CD1c-positive myeloid dendritic cell (primary cell): ENCODE data around the gene ATXN2.
"Not testable (repeated sequence)": the region's sequence is repeated elsewhere in the genome, so short reads cannot be mapped to it uniquely, and the experiment has no call there.

Experiments
- DNase-seq: peaks from one replicate; pipeline ENCODE4 v3.0.0-alpha.2; 2016; ENCODE audit errors: extremely low spot score

The ATXN2 gene

GRCh38 chr12:111417290-111417689 is 181.8 kb downstream of the ATXN2 start:
- no peak for DNase-seq

- no peak for DNase-seq
Measured at GRCh38 chr12:111414711-111415252, 184.3 kb downstream of the ATXN2 start.

- peak; percentile 83 for DNase-seq
Measured at GRCh38 chr12:111413442-111414086, 185.6 kb downstream of the ATXN2 start.

- no peak for DNase-seq
Measured at GRCh38 chr12:111412830-111413441, 186.2 kb downstream of the ATXN2 start.

GRCh38 chr12:111412007-111412829 is 186.9 kb downstream of the ATXN2 start:
- no peak for DNase-seq

- no peak for DNase-seq
Measured at GRCh38 chr12:111411185-111411764, 187.8 kb downstream of the ATXN2 start.

GRCh38 chr12:111410431-111411184 is 188.5 kb downstream of the ATXN2 start:
- DNase-seq: peak; percentile 49

GRCh38 chr12:111409780-111410430 is 189.2 kb downstream of the ATXN2 start:
- peak; percentile 71 for DNase-seq

GRCh38 chr12:111409403-111409779 is 189.7 kb downstream of the ATXN2 start:
- no peak for DNase-seq

- no peak for DNase-seq
Measured at GRCh38 chr12:111408686-111409402, 190.3 kb downstream of the ATXN2 start.

GRCh38 chr12:111408116-111408440 is 191.0 kb downstream of the ATXN2 start:
- peak; percentile 68 for DNase-seq

- no peak for DNase-seq
Measured at GRCh38 chr12:111407377-111408115, 191.6 kb downstream of the ATXN2 start.

GRCh38 chr12:111406474-111407376 is 192.4 kb downstream of the ATXN2 start:
- peak; percentile 87 for DNase-seq

GRCh38 chr12:111405859-111406473 is 193.1 kb downstream of the ATXN2 start, which contains the start of gene SH2B3:
SH2B3 (plus strand) TSS chr12:111405923; CDS start chr12:111418146, 12,223 bp downstream.
- DNase-seq: no peak

GRCh38 chr12:111405149-111405858 is 193.8 kb downstream of the ATXN2 start:
- DNase-seq: peak; percentile 98

GRCh38 chr12:111404362-111405148 is 194.6 kb downstream of the ATXN2 start:
- peak; percentile 65 for DNase-seq

- not testable (repeated sequence) for DNase-seq
Measured at GRCh38 chr12:111402490-111402824, 196.7 kb downstream of the ATXN2 start.
